ENCODE results near the gene SAA1.

The SAA1 gene

DNA sequence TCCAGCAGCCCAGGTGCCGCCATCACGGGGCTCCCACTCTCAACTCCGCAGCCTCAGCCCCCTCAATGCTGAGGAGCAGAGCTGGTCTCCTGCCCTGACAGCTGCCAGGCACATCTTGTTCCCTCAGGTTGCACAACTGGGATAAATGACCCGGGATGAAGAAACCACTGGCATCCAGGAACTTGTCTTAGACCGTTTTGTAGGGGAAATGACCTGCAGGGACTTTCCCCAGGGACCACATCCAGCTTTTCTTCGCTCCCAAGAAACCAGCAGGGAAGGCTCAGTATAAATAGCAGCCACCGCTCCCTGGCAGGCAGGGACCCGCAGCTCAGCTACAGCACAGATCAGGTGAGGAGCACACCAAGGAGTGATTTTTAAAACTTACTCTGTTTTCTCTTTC lies at the start of gene SAA1:
Gene SAA1 (plus strand): TSS at position 316 of the 400 bp plus-strand sequence. CDS start 624 bp downstream, outside the sequence.
- Histone ChIP-seq H3K27me3 (ENCODE audit: insufficient read depth, low read depth) (no peaks in the 10 kb centered on the region), H3K27ac (no peak within 1 kb of the TSS), H2AFZ (ENCODE audit: low read depth) (no peak within 1 kb of the TSS), H3K4me2 (no peak within 1 kb of the TSS), H4K20me1 (ENCODE audit: insufficient read depth) (no peaks in the 10 kb centered on the region), H3K79me2 (ENCODE audit: insufficient read depth, low read depth) (no peaks in the 10 kb centered on the region), H3K4me1 (ENCODE audit: low read depth, poor library complexity, severe bottlenecking) (peaks cover 11% of the 10 kb centered on the region), H3K4me3 (IDR thresholded peaks at IDR 0.05; ENCODE audit: insufficient read depth, low read depth, low read length) (no peak within 1 kb of the TSS), H3K9ac (no peak within 1 kb of the TSS), H3K36me3 (ENCODE audit: insufficient read depth) (no peaks in the 10 kb centered on the region)
- TF ChIP-seq, protein P1, sequence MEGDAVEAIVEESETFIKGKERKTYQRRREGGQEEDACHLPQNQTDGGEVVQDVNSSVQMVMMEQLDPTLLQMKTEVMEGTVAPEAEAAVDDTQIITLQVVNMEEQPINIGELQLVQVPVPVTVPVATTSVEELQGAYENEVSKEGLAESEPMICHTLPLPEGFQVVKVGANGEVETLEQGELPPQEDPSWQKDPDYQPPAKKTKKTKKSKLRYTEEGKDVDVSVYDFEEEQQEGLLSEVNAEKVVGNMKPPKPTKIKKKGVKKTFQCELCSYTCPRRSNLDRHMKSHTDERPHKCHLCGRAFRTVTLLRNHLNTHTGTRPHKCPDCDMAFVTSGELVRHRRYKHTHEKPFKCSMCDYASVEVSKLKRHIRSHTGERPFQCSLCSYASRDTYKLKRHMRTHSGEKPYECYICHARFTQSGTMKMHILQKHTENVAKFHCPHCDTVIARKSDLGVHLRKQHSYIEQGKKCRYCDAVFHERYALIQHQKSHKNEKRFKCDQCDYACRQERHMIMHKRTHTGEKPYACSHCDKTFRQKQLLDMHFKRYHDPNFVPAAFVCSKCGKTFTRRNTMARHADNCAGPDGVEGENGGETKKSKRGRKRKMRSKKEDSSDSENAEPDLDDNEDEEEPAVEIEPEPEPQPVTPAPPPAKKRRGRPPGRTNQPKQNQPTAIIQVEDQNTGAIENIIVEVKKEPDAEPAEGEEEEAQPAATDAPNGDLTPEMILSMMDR (conservative IDR thresholded peaks at IDR 0.05; ENCODE audit: low read depth, low read length), result no peak

DNA sequence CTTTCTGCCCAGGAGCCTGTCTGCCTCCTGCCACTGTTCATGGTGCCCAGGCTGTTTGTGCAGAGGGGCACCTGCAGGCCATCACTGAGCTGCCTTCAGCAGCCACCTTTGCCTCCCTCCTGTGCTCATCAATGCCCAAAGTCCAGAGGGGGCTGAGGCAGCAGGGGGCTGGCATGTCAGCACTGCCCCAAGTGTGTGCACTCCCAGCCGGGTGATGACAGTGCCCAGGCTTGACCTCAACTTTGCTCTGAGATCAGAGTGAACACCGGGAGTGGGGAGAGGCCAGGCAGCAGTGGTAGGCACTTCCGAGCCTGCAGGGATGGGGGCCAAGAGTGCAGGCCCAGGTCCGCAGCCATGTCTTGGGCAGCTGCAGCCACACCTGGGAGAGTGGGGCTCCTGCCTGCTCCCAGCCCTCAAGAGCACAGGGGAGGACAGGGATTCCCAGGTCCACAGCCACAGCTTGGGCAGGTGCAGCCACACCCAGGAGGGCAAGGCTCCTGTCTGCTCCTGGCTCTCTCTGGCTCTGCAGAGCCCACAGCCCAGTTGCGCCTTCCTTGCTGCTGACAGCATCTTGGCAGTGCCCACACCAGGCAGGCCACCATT lies 44.7 kb upstream of the SAA1 start:
- H2AFZ ChIP-seq (ENCODE audit: low read depth), result no peak overlapping the region

DNA sequence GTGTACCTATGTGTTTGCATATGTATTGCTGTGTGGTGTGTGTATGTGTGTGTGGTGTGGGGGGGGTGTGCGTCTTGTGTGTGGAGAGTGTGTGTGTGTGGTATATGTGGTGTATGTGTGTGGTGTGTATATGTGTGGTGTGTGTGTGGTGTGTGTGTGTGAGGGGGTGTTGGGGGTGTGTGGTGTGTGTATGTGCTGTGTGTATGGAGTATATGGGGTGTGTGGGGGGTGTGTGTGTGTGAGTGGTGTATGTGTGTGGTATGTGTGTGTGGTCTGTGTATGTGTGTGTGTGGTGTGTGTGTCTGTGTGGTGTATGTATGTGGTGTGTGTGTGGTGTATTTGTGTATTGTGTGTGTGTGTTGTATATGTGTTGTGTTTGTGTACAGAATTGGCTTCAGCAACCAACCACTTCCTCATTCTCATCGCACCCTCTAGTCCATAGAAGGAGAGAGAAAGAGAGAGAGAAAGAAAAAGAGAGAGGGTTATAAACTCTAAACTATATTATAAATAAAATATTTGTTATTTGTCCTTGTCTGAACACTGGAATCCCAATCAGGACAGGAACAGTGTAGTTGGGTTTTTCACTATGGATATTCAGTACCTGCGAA lies 43.1 kb upstream of the SAA1 start:
- Histone ChIP-seq H3K4me3 (IDR thresholded peaks at IDR 0.05; ENCODE audit: insufficient read depth, low read depth, low read length) (no peak overlapping the region), H4K20me1 (ENCODE audit: insufficient read depth) (no peaks in the 10 kb centered on the region), H3K79me2 (ENCODE audit: insufficient read depth, low read depth) (no peaks in the 10 kb centered on the region), H3K36me3 (ENCODE audit: insufficient read depth) (no peaks in the 10 kb centered on the region), H3K27me3 (ENCODE audit: insufficient read depth, low read depth) (no peaks in the 10 kb centered on the region), H3K4me1 (ENCODE audit: low read depth, poor library complexity, severe bottlenecking) (no peaks in the 10 kb centered on the region), H2AFZ (ENCODE audit: low read depth) (no peak overlapping the region), H3K27ac (no peak overlapping the region), H3K4me2 (no peak overlapping the region), H3K9ac (no peak overlapping the region)
- TF ChIP-seq, protein P1 (conservative IDR thresholded peaks at IDR 0.05; ENCODE audit: low read depth, low read length), result no peak

More for the DNA sequence above, 44.7 kb upstream of the SAA1 start:
- Histone ChIP-seq H3K27me3 (ENCODE audit: insufficient read depth, low read depth) (no peaks in the 10 kb centered on the region), H3K4me2 (no peak overlapping the region), H3K27ac (no peak overlapping the region), H4K20me1 (ENCODE audit: insufficient read depth) (no peaks in the 10 kb centered on the region), H3K79me2 (ENCODE audit: insufficient read depth, low read depth) (no peaks in the 10 kb centered on the region), H3K4me1 (ENCODE audit: low read depth, poor library complexity, severe bottlenecking) (no peaks in the 10 kb centered on the region), H3K36me3 (ENCODE audit: insufficient read depth) (no peaks in the 10 kb centered on the region), H3K9ac (no peak overlapping the region), H3K4me3 (IDR thresholded peaks at IDR 0.05; ENCODE audit: insufficient read depth, low read depth, low read length) (no peak overlapping the region)
- TF ChIP-seq, protein P1 (conservative IDR thresholded peaks at IDR 0.05; ENCODE audit: low read depth, low read length), result no peak

DNA sequence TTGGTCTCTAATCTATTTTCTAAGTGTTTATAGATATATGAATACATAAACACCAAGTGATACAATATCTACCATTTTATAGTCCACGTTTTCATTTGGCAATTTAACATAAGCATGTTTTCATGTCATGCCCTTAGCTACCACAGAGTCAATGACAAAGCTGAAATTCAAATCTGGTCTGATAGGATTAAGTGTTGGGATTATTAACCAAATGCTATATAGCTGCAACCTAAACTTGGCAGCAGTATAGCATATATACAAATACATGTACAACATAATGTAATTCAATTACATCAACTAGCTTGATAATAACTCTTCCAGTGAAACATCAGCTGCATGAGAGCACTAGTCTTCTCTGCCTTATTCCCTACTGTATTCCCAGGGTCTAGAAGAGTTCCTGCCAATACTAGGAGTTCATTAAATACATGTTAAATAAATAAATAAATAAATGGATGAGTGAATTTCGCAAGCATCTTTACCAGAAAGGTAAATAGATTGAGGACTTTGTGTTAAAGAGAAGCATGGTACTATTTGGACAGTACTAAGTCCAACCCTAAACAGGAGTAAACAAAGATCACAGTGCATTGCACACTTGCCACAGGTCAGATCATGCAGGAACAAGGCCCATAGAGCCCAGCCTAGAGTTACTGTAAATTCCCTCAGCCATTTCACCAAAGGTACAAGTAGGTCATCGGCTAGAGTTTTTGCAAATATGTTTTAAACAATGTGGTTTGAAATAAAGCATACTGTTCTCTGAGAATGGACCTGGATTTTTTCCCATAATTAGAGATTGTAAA lies 42.3 kb upstream of the SAA1 start:
- no peak overlapping the region for H3K4me2 ChIP-seq
- no peaks in the 10 kb centered on the region for H3K79me2 ChIP-seq (ENCODE audit: insufficient read depth, low read depth)
- no peak overlapping the region for H3K4me3 ChIP-seq (IDR thresholded peaks at IDR 0.05; ENCODE audit: insufficient read depth, low read depth, low read length)
- no peaks in the 10 kb centered on the region for H4K20me1 ChIP-seq (ENCODE audit: insufficient read depth)
- no peak overlapping the region for H3K9ac ChIP-seq
- no peak overlapping the region for H3K27ac ChIP-seq
- no peaks in the 10 kb centered on the region for H3K4me1 ChIP-seq (ENCODE audit: low read depth, poor library complexity, severe bottlenecking)
- TF ChIP-seq, protein P1 (conservative IDR thresholded peaks at IDR 0.05; ENCODE audit: low read depth, low read length), result no peak
- H3K27me3 ChIP-seq (ENCODE audit: insufficient read depth, low read depth), result no peaks in the 10 kb centered on the region
- no peaks in the 10 kb centered on the region for H3K36me3 ChIP-seq (ENCODE audit: insufficient read depth)
- H2AFZ ChIP-seq (ENCODE audit: low read depth), result no peak overlapping the region

All from KMS-11 (cell line).